Central memory CD8-positive, alpha-beta T cell (primary cell): ENCODE data around the gene TMA7.

Experiments used
- ATAC-seq: fragments of 150-1000 bp; cut with Tn5 transposase; replicated peaks from 2 replicates; pipeline ENCODE4 v1.10.0; 2022; ENCODE audit warnings: mild to moderate bottlenecking, moderate FRiP score, moderate number of reproducible peaks; ENCODE audit not compliant: poor library complexity, severe bottlenecking; ENCODE audit errors: extremely low read depth
- DNase-seq, 2 donors: peaks; one replicate each; pipeline ENCODE4 v3.0.0; 2021; ENCODE audit warnings: low spot score in 2 of 2
- H3K27ac Mint-ChIP-seq: one replicate; pipeline ENCODE4 v1.8.0; 2022; ENCODE audit warnings: low read depth, mild to moderate bottlenecking, moderate library complexity, mixed read lengths
- H3K27me3 Mint-ChIP-seq: one replicate; pipeline ENCODE4 v1.8.0; 2022; ENCODE audit warnings: mixed read lengths
- H3K36me3 Mint-ChIP-seq: one replicate; pipeline ENCODE4 v1.8.0; 2022; ENCODE audit warnings: mild to moderate bottlenecking, moderate library complexity, mixed read lengths; ENCODE audit not compliant: insufficient read depth
- H3K4me1 Mint-ChIP-seq: one replicate; pipeline ENCODE4 v1.8.0; 2022; ENCODE audit warnings: mixed read lengths
- H3K4me3 Mint-ChIP-seq: one replicate; pipeline ENCODE4 v1.8.0; 2022; ENCODE audit warnings: mild to moderate bottlenecking, moderate library complexity, mixed read lengths
- H3K9me3 Mint-ChIP-seq: one replicate; pipeline ENCODE4 v1.8.0; 2022; ENCODE audit warnings: mixed read lengths

Gene TMA7

DNA sequence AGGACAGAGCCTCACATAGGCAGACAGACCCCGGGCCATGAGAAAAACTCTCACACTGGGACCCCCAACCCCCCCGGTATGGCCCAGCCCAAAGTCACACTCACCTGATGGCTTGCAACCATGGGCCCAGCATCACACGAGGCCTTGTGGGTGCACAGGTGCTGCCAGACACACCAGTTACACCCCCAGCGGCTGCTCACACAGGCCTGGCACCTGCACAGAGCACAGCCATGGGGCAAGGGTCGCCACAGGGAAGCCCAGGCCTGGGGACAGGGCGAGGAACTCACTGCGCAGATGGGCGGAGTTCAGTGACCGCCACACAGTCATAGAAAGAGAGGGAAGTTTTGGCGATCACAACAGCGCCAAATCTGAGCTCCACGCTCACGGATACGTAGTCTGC lies 19.5 kb upstream of the TMA7 start:
- DNase-seq (no peak), ATAC-seq (no peak)
- Mint-ChIP-seq H3K4me1 (no peaks in the 10 kb centered on the region), H3K27ac (no peak overlapping the region), H3K9me3 (no peaks in the 10 kb centered on the region), H3K36me3 (peaks cover 4% of the 10 kb centered on the region), H3K27me3 (no peaks in the 10 kb centered on the region), H3K4me3 (no peak overlapping the region)

DNA sequence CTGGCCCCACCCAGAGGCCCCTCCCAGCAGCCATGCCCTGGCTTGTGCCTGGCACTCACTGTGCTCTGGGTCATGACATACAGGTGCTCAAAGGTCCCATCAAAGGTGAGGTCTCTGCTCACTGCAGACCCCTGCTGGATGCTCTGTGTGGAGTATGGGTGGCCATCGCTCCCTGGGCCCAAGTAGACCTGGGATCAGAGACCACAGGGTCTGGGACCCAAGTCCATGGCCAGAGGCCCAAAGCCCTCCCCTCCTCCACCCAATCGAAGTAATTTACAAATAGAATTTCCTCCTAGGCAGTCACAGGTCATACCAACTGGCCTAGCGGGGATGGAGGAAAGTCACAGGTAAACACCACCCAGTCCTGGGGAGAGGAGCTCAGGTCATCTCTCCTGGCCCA lies 17.8 kb upstream of the TMA7 start:
- DNase-seq = no peak
- Mint-ChIP-seq H3K27me3 (no peaks in the 10 kb centered on the region), H3K27ac (no peak overlapping the region), H3K36me3 (peaks cover 4% of the 10 kb centered on the region), H3K9me3 (no peaks in the 10 kb centered on the region), H3K4me3 (no peak overlapping the region), H3K4me1 (no peaks in the 10 kb centered on the region)
- ATAC-seq = no peak

DNA sequence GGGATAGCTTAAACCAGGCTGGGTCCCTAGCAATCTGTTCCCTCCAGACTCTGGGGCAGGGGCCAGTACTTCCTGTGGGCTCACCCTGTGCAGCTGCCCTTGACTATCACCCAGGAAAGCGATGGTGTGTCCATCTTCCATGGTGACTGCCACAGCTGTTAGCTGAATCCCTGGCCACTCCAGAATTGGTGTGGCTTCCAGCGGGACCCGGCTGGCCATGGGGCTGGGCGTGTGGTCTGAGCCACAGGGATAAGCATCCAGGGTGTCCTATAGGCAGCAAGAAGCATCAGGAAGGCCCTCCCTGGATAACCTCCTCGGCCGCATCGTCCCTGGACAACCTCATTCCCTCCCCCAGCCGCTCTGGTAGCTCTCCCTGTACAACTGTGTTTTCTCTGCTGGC lies 17.4 kb upstream of the TMA7 start:
- ATAC-seq = no peak
- H3K36me3 Mint-ChIP-seq = peaks cover 4% of the 10 kb centered on the region
- DNase-seq = no peak
- no peaks in the 10 kb centered on the region for H3K27me3 Mint-ChIP-seq
- H3K4me3 Mint-ChIP-seq = no peak overlapping the region
- no peak overlapping the region for H3K27ac Mint-ChIP-seq
- H3K4me1 Mint-ChIP-seq = no peaks in the 10 kb centered on the region
- no peaks in the 10 kb centered on the region for H3K9me3 Mint-ChIP-seq

DNA sequence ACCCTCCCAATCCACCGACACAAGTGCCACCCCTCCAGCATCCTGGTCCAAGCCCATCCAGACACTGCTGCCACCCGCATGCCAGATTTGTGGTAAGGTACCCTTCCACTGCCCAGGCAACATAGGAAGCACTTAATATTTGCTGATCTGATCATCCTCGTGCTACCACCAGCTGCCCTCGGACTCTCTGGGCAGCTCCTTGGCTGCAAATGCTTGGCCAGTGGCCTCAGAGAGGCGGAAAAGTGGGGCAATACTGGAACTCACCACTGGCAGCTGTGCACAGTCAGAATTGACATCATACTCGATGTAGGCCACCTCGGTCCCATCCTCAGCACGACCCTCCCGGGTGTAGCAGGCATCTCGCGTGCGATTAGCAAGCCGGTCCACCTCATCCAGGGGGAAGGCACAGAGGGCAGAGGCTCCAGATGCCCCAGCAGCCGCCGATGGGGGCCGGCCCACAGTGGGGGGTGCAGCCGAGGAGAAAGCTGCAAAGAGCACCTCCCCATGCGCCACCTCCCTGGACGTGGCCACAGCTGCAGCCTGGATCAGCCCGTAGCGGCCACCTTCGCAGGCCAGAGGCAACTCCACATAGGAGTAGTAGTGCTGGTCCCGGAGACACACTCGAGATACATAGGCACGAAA lies 16.7 kb upstream of the TMA7 start:
- H3K36me3 Mint-ChIP-seq = peaks cover 2% of the 10 kb centered on the region
- DNase-seq (no peak), ATAC-seq (no peak)
- no peaks in the 10 kb centered on the region for H3K4me1 Mint-ChIP-seq
- H3K27ac Mint-ChIP-seq = no peak overlapping the region
- no peaks in the 10 kb centered on the region for H3K27me3 Mint-ChIP-seq
- H3K4me3 Mint-ChIP-seq = no peak overlapping the region
- no peaks in the 10 kb centered on the region for H3K9me3 Mint-ChIP-seq

DNA sequence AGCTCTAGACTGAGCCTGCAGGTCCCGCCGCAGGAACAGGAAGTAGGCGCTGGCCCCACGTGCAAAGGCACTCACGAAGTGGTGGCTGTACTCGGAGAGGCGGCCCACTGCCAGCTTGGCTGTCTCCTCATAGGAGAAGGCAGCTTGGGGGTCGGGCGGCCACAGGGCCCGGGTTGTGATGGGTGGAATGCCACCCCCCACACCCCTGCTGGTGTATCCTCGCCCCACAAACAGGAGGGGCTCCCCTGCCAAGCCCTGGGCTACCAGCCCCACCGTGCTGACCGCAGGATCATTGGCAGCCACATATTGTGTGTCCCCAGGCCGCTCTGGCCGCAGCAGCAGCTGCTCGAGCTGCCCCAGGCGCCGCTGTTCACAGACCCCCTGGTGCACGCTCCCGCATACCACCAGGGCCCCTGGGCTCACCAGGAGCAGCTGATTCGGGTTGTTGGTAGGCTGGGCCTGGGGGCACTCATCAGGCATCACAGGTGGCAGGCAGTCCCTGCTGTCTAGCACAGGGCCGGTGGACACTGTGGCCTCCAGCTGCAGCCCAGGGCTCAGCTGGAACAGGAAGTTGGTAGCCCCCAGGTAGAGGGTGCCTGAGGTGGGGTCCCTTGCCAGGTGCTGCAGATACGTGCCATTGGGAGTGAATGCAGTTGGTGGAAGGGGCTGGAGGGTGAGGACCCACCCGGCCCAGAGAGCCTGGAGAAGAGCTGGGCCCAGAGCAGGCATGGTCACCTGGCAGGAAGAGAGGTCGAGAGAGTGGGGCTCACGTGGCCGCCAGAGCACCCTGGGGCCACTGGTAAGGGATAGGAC lies 16.0 kb upstream of the TMA7 start:
- Mint-ChIP-seq H3K36me3 (peaks cover 2% of the 10 kb centered on the region), H3K27me3 (no peaks in the 10 kb centered on the region), H3K27ac (peak overlapping the region; percentile 6), H3K4me3 (no peak overlapping the region), H3K9me3 (no peaks in the 10 kb centered on the region), H3K4me1 (no peaks in the 10 kb centered on the region)
- DNase-seq (no peak), ATAC-seq (no peak)

DNA sequence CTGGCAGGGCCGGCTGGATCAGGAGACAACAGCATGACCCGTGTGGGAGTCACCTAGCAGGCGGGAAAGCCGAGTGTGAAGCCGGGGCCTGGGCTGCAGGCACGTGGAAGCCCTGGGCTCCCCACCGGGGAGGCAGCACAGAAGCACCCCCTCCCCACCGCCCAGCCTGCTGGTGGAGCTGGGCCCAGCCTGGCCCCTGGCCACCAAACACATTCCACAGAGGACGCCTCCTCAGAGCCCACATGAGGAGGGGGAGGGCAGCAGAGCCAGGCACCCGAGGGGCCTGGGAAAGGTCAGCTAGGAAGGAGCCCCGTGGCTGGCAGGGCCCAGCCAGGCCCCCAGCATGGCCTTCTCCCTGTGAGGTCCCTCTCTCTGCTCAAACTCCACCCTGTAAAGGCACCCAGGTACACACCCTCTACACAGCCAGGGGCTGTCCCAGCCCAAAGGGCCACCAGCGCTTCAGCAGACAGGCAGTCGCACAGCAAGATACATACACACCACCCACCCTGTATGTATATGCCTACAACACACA lies 14.7 kb upstream of the TMA7 start:
- Mint-ChIP-seq H3K27ac (no peak overlapping the region), H3K9me3 (no peaks in the 10 kb centered on the region), H3K4me1 (peaks cover 6% of the 10 kb centered on the region), H3K27me3 (no peaks in the 10 kb centered on the region), H3K36me3 (peaks cover 4% of the 10 kb centered on the region), H3K4me3 (no peak overlapping the region)
- DNase-seq (no peak), ATAC-seq (no peak)

DNA sequence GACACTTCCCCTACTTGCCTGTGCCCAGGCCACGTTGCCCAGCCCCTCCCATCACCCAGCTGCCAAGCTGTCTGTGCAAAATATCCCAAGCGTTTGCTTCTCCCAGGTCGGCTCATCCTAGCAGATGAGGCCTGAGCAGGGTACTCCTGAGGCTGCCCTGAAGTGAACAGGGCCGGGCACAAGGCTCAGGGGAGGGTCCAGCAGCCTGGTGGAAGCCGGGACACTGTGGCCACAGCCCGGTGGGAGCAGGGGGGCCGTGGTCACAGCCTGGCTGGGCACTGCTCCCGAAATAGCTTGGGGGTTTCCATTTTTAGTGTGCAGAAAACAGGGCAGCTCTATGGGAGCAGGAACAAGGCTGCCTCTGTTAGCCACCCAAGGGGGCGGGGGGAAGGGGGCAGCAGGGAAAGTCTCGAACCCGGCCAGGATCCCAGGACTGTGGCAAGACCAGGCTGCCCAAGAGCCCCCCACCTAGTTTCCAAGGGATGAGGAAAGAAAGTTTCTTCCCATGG lies 13.6 kb upstream of the TMA7 start:
- no peaks in the 10 kb centered on the region for H3K27me3 Mint-ChIP-seq
- no peak overlapping the region for H3K4me3 Mint-ChIP-seq
- ATAC-seq = no peak
- H3K4me1 Mint-ChIP-seq = peaks cover 12% of the 10 kb centered on the region
- H3K9me3 Mint-ChIP-seq = no peaks in the 10 kb centered on the region
- peaks cover 4% of the 10 kb centered on the region for H3K36me3 Mint-ChIP-seq
- no peak overlapping the region for H3K27ac Mint-ChIP-seq
- DNase-seq = no peak

DNA sequence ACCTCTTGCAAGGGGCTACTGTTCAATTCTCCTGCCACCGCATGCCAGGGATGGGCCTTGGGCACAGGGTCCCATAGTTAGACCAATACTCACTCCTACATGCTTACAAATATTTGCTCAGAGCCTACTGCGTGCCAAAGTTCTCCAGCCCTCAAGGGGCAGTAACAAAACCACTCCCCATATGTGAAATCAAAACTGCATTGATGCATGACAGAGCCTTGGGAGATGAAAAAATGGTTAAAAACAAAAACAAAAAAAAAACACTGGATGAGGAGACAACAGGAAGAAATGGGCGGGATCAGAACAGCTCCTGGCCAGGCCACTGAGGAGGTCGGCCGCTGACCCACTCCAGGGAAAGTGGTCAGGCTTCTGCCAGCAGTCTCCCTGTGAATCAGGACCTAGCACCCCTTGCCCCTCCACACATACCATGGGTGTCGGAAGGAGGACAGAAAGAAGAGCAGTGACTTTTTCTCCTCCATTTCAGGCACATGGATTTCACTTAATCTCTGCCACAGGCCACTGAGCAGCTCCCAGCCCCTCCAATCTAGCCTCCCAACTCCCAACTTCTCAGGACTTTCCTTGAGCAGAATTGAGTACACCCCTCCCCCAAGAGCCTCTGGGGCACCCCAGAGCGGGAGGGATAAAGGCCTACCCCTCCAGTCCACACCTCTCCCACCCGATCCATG lies 13.0 kb upstream of the TMA7 start:
- no peak overlapping the region for H3K27ac Mint-ChIP-seq
- no peak for ATAC-seq
- no peak for DNase-seq
- no peaks in the 10 kb centered on the region for H3K9me3 Mint-ChIP-seq
- peaks cover 4% of the 10 kb centered on the region for H3K36me3 Mint-ChIP-seq
- no peaks in the 10 kb centered on the region for H3K27me3 Mint-ChIP-seq
- H3K4me1 Mint-ChIP-seq = peaks cover 12% of the 10 kb centered on the region
- H3K4me3 Mint-ChIP-seq = no peak overlapping the region

DNA sequence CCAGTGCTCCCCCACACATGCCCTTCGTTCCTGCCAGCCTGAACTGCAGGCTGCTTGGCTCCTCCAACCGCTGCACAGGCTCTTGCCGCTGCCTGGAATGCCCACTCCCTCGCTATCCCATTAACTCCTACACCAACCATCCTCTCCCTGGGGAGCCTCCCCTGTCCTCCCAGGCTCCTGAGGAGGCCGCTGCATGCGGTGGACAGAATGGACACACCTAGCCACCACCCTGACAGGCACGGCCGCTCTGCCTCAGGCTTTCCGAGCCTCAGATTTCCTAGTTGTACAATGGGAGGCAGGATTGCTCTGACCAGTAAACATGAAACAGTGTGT lies 12.5 kb upstream of the TMA7 start:
- Mint-ChIP-seq H3K9me3 (no peaks in the 10 kb centered on the region), H3K27ac (no peak overlapping the region), H3K4me1 (peaks cover 12% of the 10 kb centered on the region), H3K27me3 (no peaks in the 10 kb centered on the region), H3K36me3 (peaks cover 4% of the 10 kb centered on the region), H3K4me3 (peak overlapping the region; percentile 49)
- ATAC-seq = no peak
- no peak for DNase-seq

DNA sequence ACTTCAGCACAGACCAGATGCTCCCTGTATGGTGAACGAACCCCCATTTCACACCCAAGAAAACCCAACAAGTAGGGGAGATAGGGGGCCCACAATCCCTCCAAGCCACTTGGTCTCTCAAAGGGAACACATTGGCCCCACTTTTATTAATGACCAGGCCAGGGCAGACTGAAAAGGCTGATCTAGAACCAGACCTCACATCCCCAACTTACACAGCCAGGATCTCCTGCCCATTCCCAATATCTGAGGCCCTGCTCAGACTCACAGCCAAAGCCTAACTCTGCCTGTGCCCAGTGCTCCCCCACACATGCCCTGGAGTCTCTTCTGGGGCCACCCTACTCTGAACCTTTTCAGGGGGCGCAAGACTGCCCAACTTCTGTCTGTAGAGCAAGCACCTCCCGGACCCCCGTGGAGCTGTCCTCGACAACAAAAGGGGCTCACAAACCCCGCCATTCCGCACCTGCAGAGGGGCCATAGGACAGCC lies 11.9 kb upstream of the TMA7 start:
- DNase-seq (no peak), ATAC-seq (no peak)
- Mint-ChIP-seq H3K4me1 (peaks cover 12% of the 10 kb centered on the region), H3K27me3 (no peaks in the 10 kb centered on the region), H3K9me3 (no peaks in the 10 kb centered on the region), H3K4me3 (peak overlapping the region; percentile 49), H3K36me3 (peaks cover 4% of the 10 kb centered on the region), H3K27ac (no peak overlapping the region)

DNA sequence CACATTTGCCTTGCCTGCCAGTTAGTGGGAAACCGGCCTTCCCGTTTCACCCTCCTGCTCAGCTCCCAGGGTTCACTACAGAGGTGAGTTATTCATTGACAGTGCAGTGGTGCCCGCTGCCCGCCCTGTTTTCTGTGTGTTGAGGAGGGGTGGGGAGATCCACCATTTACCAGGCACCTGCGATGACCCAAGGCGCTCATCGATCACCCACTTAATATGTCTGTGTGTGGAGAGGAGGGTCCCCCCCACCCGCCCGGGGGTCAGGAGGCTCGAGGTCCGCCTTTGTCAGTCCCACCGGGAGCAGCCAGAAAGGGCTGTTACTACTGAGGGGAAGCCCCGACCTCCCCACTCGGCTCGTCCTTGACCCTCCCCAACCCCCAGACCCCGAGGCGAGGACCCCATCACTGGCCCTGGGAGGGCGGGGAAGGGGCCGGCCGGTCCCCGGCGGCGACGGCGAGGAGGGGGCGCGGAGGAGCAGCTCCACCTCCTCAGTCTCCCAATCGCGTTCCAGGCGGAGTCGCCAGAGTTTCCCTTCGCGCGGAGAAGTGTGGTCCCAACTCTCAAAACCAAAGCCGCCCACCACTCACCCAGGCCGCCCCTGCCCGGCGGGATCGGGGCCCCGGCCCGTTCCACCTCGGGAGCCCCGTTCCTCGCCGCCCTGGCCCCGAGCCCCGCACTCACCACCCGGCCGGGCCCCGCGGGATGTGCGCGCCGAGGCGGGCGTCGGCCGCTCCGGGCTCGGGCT lies 11.3 kb upstream of the TMA7 start:
- H3K4me3 Mint-ChIP-seq = peak overlapping the region; percentile 49
- ATAC-seq = peak; percentile 38

DNA sequence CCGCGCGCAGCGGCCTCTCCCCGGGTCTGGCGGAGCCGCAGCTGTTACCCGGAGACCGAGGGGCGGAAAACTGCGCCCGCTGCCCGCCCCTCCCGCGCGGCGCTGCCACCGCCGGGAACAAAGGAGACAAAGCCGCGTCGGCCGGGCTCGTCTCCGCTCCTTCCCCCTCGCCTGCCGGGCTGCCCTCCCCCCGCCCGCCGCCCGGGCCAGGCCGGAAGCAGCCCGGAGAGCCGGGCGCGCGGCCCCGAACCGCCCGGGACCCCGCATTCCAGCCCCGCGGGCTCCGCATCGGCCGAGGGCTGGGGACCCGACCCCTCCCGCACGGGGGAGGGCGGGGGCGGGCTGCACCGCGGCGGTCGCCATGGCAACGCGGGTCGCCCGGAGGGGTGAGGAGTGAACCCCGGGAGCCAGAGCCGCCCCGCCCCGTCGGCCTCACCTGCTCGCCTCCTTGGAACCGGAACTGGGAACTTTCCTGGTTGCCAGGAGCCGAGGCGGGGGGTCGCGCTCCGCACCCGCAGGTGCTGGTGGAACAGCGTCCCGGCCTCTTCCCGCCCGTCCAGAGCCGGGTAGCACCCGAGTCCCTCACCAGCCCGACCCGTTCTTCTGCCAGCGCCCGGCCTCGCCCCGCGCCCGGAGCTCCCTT lies 10.6 kb upstream of the TMA7 start:
- peaks cover 4% of the 10 kb centered on the region for H3K36me3 Mint-ChIP-seq
- H3K27ac Mint-ChIP-seq = peak overlapping the region; percentile 32
- peaks cover 13% of the 10 kb centered on the region for H3K4me1 Mint-ChIP-seq
- H3K27me3 Mint-ChIP-seq = no peaks in the 10 kb centered on the region
- H3K9me3 Mint-ChIP-seq = no peaks in the 10 kb centered on the region
- ATAC-seq = peak; percentile 61
- peak; percentile 31 to 35 for DNase-seq
- peak overlapping the region; percentile 84 for H3K4me3 Mint-ChIP-seq

More for the DNA sequence above, 11.3 kb upstream of the TMA7 start:
- peaks cover 4% of the 10 kb centered on the region for H3K36me3 Mint-ChIP-seq
- no peak for DNase-seq
- peaks cover 12% of the 10 kb centered on the region for H3K4me1 Mint-ChIP-seq
- H3K9me3 Mint-ChIP-seq = no peaks in the 10 kb centered on the region
- no peaks in the 10 kb centered on the region for H3K27me3 Mint-ChIP-seq
- H3K27ac Mint-ChIP-seq = no peak overlapping the region
